Type B pancreatic cell (in vitro differentiated cells): Measurements from ENCODE around the gene UTP25. TPM values are rescaled to one million over a fixed set of nuclear protein-coding genes. Genes with fewer than 3 reads are reported as not detected.
A peak's percentile ranks its signal among the peaks of the same experiment; 100 is the strongest.

ENCODE experiments used
- DNase-seq: peaks from one replicate; pipeline ENCODE4 v3.0.0; 2021; ENCODE audit warnings: mixed read lengths; ENCODE audit not compliant: unreplicated experiment; ENCODE audit errors: extremely low spot score
- H3K27ac Mint-ChIP-seq: 2 replicates; pipeline ENCODE4 v1.8.0; 2021; ENCODE audit warnings: mild to moderate bottlenecking, mixed read lengths
- H3K27me3 Mint-ChIP-seq: 2 replicates; pipeline ENCODE4 v1.8.0; 2021; ENCODE audit warnings: mixed read lengths
- H3K36me3 Mint-ChIP-seq: 2 replicates; pipeline ENCODE4 v1.8.0; 2021; ENCODE audit warnings: mixed read lengths
- H3K4me1 Mint-ChIP-seq: one replicate; pipeline ENCODE4 v1.8.0; 2021; ENCODE audit warnings: mixed read lengths; ENCODE audit not compliant: unreplicated experiment
- H3K4me3 Mint-ChIP-seq: 2 replicates; pipeline ENCODE4 v1.8.0; 2021; ENCODE audit warnings: mild to moderate bottlenecking, mixed read lengths
- H3K9me3 Mint-ChIP-seq: 2 replicates; pipeline ENCODE4 v1.8.0; 2021; ENCODE audit warnings: mixed read lengths
- total RNA-seq: library from RNA; stranded (reverse); gene quantifications from 2 replicates; pipeline ENCODE4 v1.2.1, GENCODE V29; 2021; ENCODE audit warnings: low replicate concordance
- TF ChIP-seq, protein P1 (sequence below): fragments of 200-600 bp; sonication (generic); conservative IDR thresholded peaks from 2 replicates; pipeline ENCODE4 v1.5.0; 2021; ENCODE audit warnings: antibody characterized with exemption, mild to moderate bottlenecking

UTP25 gene
- total RNA-seq, 1 donor from 2014 or later = 9.4 TPM

DNA sequence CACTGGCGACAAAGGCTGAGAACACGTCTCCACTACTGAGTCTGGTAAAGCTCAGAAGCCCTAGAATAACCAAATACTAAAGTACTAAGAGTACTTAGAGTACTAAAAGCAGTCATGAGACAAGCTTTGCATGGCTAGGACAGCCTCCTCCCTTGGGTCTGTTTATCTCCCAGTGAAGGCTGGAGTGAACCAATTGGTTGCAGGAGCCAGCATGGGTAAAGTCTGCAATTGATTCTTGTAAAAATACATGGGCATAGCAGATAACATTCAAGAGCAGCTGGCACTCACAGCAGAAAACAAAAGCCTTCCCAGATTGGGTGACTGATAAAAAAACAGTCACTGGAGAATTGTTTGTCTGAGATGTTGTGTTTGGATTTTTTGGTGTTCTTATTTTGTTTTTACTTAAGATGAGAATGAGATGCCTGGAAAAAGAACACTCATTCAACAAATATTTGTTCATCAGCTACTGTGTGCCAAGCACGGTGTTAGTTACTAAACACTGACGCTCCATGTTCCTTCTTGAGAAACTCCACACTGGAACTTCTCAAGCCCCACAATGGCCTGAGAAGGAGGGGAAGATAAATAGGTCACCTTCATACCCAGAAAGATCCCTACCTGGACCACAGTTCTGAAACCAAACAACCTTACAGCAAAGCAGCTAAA lies 25.5 kb upstream of the UTP25 start:
- Mint-ChIP-seq H3K9me3 (no peaks in the 10 kb centered on the region), H3K27ac (no peak overlapping the region), H3K4me3 (peak overlapping the region; percentile 29), H3K27me3 (peaks cover 30% of the 10 kb centered on the region), H3K36me3 (peaks cover 13% of the 10 kb centered on the region), H3K4me1 (peaks cover 4% of the 10 kb centered on the region)
- DNase-seq = no peak
- TF ChIP-seq, protein P1, sequence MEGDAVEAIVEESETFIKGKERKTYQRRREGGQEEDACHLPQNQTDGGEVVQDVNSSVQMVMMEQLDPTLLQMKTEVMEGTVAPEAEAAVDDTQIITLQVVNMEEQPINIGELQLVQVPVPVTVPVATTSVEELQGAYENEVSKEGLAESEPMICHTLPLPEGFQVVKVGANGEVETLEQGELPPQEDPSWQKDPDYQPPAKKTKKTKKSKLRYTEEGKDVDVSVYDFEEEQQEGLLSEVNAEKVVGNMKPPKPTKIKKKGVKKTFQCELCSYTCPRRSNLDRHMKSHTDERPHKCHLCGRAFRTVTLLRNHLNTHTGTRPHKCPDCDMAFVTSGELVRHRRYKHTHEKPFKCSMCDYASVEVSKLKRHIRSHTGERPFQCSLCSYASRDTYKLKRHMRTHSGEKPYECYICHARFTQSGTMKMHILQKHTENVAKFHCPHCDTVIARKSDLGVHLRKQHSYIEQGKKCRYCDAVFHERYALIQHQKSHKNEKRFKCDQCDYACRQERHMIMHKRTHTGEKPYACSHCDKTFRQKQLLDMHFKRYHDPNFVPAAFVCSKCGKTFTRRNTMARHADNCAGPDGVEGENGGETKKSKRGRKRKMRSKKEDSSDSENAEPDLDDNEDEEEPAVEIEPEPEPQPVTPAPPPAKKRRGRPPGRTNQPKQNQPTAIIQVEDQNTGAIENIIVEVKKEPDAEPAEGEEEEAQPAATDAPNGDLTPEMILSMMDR = no peak

DNA sequence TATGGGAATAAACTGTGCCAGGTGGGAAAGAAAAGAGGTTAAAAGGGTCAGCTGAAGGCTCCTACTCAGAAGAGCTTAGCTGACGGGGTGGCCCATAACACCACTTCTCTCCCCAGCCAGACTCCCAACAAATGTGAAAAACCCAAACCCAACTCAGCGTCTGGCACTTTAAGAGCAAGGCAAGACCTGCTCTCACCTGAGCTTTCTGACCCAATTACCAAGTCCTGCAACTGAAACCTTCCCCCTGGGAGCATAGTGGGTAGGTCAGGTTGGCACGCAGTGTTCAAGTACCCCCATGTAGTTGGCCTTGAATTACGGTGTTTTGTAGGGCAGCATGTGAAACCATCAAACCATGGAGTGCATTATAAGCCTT lies 25.0 kb upstream of the UTP25 start:
- no peak for DNase-seq
- H3K9me3 Mint-ChIP-seq = no peaks in the 10 kb centered on the region
- TF ChIP-seq, protein P1 = no peak
- peaks cover 10% of the 10 kb centered on the region for H3K36me3 Mint-ChIP-seq
- peak overlapping the region; percentile 42 for H3K4me3 Mint-ChIP-seq
- H3K27me3 Mint-ChIP-seq = peaks cover 27% of the 10 kb centered on the region
- peaks cover 9% of the 10 kb centered on the region for H3K4me1 Mint-ChIP-seq
- H3K27ac Mint-ChIP-seq = no peak overlapping the region

DNA sequence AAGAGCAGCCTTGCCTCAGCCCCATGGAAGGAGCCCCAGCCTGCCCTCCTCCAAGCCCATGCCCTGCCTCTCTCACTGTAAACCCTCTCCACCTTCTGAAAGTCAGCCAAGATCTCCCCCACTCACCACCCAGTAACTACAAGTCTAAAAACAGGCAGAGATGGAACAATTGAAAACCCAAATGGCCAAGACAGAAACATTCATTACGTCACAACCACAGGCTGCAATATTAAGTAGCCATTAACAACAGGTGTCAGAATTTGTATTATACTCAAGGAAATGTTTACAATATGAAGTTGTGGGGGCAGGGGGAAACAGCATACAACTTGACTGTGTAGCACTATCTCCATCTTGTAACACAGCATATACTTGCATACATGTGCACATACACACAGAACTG lies 24.2 kb upstream of the UTP25 start:
- no peak for DNase-seq
- Mint-ChIP-seq H3K27ac (peak overlapping the region; percentile 19), H3K36me3 (peaks cover 7% of the 10 kb centered on the region), H3K27me3 (peaks cover 24% of the 10 kb centered on the region), H3K4me3 (peak overlapping the region; percentile 42), H3K9me3 (no peaks in the 10 kb centered on the region), H3K4me1 (peaks cover 11% of the 10 kb centered on the region)
- TF ChIP-seq, protein P1 = no peak

DNA sequence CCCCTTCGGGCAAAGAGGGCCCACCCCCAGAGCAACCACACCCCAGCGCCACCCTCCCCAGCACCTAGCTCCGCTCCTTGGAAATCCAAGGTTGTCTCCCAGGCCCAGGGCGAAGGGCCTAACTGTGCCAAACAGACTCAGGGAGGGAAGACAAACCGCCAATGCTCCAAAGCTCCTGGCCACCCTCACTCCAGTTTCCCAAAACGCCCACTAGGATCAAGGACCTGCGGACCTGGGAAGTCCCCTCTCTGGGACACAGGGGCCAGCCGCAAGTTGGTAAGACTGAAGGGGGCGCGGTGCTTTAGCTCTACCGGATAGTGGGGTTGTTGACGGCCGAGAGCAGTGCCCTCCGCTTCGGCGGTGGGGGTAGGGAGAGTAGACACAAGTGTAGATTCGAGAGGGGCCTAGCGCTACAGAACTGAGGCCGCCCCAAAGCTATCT lies 22.4 kb upstream of the UTP25 start:
- H3K27ac Mint-ChIP-seq = peak overlapping the region; percentile 100

DNA sequence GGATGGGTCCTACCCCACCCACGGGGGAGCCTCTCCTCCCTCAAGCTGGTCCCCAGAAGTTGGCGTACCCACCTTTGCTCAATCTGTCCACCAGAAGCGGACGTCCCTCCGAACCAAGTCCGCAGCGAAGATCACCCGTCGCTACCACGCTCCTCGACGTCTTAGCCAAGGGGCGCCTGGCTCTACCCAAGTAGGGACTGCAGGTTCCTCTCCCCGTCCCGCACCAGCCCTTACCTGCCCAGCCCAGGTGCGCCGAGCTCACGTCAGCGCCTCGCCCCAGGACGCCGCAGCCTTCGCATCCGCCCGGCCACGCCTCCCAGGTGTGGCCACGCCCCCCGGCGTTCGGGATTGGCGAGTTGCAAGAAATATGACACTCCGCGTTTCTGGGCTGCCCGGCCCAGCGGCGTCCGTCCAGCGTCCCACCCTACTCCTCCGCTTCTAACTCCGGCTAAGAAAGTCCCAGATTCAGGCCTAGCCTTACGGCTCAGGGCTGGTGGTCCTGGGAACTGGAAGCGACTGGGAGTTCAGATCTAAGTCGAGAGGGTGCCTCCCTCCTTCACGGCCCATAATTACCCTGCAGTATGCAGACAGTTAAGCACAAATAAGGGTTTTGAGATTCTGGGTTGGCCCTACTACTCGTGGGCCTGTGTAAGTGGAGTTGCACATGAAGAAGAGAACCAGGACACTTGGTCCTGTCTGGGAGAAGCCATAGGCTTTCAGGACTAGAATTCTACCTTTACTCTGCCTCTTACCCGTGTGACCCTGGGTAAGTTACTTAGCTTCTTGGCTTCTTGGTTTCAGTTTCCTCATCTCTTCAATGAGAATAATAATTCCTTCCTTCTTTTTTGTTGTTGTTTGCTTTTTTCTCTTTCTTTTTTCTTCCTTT lies 21.7 kb upstream of the UTP25 start, which contains the start of gene IRF6:
TSS of gene IRF6 (minus strand) at position 268 of the 886 bp plus-strand sequence. CDS start 4,729 bp downstream, outside the sequence.
- DNase-seq = peak; percentile 92
- TF ChIP-seq, protein P1 = no peak
- Mint-ChIP-seq H3K9me3 (no peaks in the 10 kb centered on the region), H3K36me3 (peaks cover 4% of the 10 kb centered on the region), H3K4me1 (peaks cover 11% of the 10 kb centered on the region), H3K27ac (peak within 1 kb of the TSS; percentile 100), H3K27me3 (peaks cover 28% of the 10 kb centered on the region), H3K4me3 (peak within 1 kb of the TSS; percentile 97)

More for the DNA sequence above, 22.4 kb upstream of the UTP25 start:
- TF ChIP-seq, protein P1 = no peak
- no peaks in the 10 kb centered on the region for H3K9me3 Mint-ChIP-seq
- H3K36me3 Mint-ChIP-seq = peaks cover 4% of the 10 kb centered on the region
- DNase-seq = no peak
- H3K4me3 Mint-ChIP-seq = peak overlapping the region; percentile 97
- peaks cover 11% of the 10 kb centered on the region for H3K4me1 Mint-ChIP-seq
- peaks cover 28% of the 10 kb centered on the region for H3K27me3 Mint-ChIP-seq
